ENCODE measurements around the gene LINC00237.

DNA sequence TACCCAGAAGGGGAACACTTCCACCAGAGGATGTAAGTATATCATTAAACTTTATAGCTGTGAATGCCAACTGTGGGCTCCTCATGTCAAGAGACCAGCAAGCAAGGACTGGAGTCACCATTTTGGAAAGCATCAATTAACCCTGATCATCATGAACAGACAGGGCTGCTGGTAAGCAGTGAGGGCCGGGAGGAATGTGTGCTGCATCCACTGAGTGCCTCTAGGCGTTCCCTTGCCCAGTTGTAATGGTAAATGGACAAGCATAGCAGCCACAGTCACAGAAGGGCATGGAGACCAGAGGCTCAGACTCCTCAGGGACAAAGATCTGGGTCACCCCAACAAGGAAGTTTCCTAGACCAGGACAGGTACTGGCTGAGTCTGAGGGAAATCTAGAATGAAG is 23.6 kb downstream of the LINC00237 start:
- TF ChIP-seq, protein P1, sequence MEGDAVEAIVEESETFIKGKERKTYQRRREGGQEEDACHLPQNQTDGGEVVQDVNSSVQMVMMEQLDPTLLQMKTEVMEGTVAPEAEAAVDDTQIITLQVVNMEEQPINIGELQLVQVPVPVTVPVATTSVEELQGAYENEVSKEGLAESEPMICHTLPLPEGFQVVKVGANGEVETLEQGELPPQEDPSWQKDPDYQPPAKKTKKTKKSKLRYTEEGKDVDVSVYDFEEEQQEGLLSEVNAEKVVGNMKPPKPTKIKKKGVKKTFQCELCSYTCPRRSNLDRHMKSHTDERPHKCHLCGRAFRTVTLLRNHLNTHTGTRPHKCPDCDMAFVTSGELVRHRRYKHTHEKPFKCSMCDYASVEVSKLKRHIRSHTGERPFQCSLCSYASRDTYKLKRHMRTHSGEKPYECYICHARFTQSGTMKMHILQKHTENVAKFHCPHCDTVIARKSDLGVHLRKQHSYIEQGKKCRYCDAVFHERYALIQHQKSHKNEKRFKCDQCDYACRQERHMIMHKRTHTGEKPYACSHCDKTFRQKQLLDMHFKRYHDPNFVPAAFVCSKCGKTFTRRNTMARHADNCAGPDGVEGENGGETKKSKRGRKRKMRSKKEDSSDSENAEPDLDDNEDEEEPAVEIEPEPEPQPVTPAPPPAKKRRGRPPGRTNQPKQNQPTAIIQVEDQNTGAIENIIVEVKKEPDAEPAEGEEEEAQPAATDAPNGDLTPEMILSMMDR (IDR thresholded peaks at IDR 0.05): no peak
- TF ChIP-seq POLR2A (IDR thresholded peaks at IDR 0.05): no peak

Data from lower leg skin (tissue), 3 donors.